Activated CD4-positive, alpha-beta T cell treated with anti-CD3 and anti-CD28 coated beads, Interleukin-2, amount 10 ng/mL, durations not matched to agents 24 days and 14 days (primary cell): ENCODE measurements around the gene TSEN34. TPM values are rescaled to one million over a fixed set of nuclear protein-coding genes. Genes with fewer than 3 reads are reported as not detected.
"Not testable (repeated sequence)": the region's sequence is repeated elsewhere in the genome, so short reads cannot be mapped to it uniquely, and the experiment has no call there.

Experiments
- DNase-seq: peaks from one replicate; pipeline ENCODE4 v3.0.0; 2022
- H3K27ac Mint-ChIP-seq: one replicate; pipeline ENCODE4 v1.8.0; 2022; ENCODE audit warnings: mild to moderate bottlenecking, mixed read lengths
- H3K27me3 Mint-ChIP-seq: one replicate; pipeline ENCODE4 v1.8.0; 2022; ENCODE audit warnings: mixed read lengths
- H3K36me3 Mint-ChIP-seq: one replicate; pipeline ENCODE4 v1.8.0; 2022; ENCODE audit warnings: low read depth, mild to moderate bottlenecking, mixed read lengths
- H3K4me1 Mint-ChIP-seq: one replicate; pipeline ENCODE4 v1.8.0; 2021; ENCODE audit warnings: mixed read lengths
- H3K4me3 Mint-ChIP-seq: one replicate; pipeline ENCODE4 v1.8.0; 2022; ENCODE audit warnings: mild to moderate bottlenecking, moderate library complexity, mixed read lengths
- H3K9me3 Mint-ChIP-seq: one replicate; pipeline ENCODE4 v1.8.0; 2021; ENCODE audit warnings: mixed read lengths
- intact Hi-C: fragments of 100-400 bp; cut with micrococcal nuclease; formaldehyde crosslinking; loops from one replicate; pipeline ENCODE4 v1.15.1; 2023
- total RNA-seq: library from RNA; stranded (reverse); gene quantifications from 2 replicates; pipeline ENCODE4 v1.2.3, GENCODE V29; 2022

TSEN34 gene
- total RNA-seq, 1 donor from 2014 or later = 17.9 TPM

DNA sequence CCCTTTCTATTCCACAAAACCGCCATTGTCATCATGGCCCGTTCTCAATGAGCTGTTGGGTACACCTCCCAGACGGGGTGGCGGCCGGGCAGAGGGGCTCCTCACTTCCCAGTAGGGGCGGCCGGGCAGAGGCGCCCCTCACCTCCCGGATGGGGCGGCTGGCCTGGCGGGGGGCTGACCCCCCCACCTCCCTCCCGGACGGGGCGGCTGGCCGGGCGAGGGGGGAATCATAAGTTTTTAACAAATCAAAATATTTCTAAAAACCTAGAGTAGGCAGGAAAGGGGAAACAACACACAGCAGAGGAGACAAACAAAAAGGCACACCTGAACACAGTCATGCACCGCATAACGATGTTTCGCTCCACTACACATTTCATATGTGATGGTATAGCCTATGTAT is 23.6 kb downstream of the TSEN34 start:
- H3K9me3 Mint-ChIP-seq, DNase-seq, H3K27me3 Mint-ChIP-seq, intact Hi-C loops, H3K27ac Mint-ChIP-seq, H3K4me3 Mint-ChIP-seq: not testable (repeated sequence)
- Mint-ChIP-seq H3K36me3 (peaks cover 32% of the 10 kb centered on the region), H3K4me1 (peaks cover 19% of the 10 kb centered on the region)

DNA sequence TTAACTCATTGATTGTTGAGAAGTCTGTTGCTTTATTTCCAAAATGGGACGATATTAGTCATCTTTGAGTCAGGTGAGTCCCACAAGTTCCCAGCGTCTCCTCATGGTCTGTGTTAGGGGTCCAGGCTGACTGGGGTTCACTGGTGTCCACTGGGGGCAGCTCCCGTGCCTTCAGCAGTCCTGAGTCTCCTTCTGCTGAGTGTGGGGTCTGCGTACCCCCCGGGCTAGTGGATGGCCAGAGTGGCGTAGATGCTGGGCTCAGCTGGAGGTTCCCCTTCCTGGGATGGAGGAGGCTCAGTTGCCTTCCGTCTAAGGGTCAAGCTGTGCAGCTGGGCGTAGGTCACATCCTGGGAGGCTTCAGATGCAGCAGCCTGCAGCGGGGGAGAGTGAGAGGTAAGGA is 25.8 kb downstream of the TSEN34 start:
- Mint-ChIP-seq H3K27ac (no peak overlapping the region), H3K4me1 (peaks cover 5% of the 10 kb centered on the region)
- no peak for DNase-seq

DNA sequence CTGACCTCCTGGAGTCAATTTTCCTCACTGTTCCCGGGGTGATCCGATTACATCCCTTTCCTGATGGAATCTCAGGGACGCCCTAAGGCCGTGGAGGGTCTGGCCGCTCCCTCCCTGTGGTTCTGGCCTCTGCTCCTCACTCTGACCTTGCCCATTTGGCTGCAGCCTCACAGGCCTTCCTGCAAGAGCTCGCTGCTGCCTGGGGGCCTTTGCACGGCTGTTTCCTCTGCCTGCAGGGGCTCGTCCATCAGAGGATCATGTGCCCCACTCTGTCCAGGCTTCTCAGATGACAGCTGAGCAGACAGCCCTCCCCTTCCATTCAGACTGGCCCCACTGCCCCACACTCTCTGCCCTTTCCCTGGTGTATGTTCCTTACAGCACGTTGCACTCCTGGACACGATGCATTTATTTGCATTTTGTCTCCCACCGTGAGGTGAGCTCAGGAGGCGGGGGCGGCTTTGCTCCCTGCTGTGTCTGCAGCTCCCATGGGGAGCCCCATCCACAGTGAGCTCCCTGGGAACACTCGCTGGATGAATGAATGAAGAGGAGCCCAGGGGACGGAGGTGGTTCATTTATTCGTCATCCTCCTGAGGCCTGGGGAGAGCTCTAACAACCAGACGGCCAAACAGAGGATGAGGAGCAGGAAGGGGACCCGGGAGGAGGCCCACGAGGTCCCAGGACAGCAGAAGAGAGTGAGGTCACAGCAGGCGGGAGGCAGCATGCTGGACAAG is 26.6 kb downstream of the TSEN34 start:
- H3K9me3 Mint-ChIP-seq, H3K4me3 Mint-ChIP-seq, H3K27me3 Mint-ChIP-seq, intact Hi-C loops, DNase-seq, H3K27ac Mint-ChIP-seq, H3K4me1 Mint-ChIP-seq: not testable (repeated sequence)
- peaks cover 13% of the 10 kb centered on the region for H3K36me3 Mint-ChIP-seq

More for the DNA sequence above, 25.8 kb downstream of the TSEN34 start:
- Mint-ChIP-seq H3K36me3 (peaks cover 16% of the 10 kb centered on the region), H3K4me3 (no peak overlapping the region), H3K27me3 (no peaks in the 10 kb centered on the region), H3K9me3 (no peaks in the 10 kb centered on the region)
- intact Hi-C loops = no loop called here

GRCh38 chr19:54218259-54218658 is 27.2 kb downstream of the TSEN34 start:
- H3K36me3 Mint-ChIP-seq = peaks cover 9% of the 10 kb centered on the region
- peaks cover 8% of the 10 kb centered on the region for H3K4me1 Mint-ChIP-seq
- H3K27ac Mint-ChIP-seq = no peak overlapping the region
- peak; percentile 51 for DNase-seq
- H3K9me3 Mint-ChIP-seq = no peaks in the 10 kb centered on the region
- intact Hi-C loops = no loop called here
- peaks cover 4% of the 10 kb centered on the region for H3K27me3 Mint-ChIP-seq
- no peak overlapping the region for H3K4me3 Mint-ChIP-seq

- intact Hi-C loops = no loop called here
- no peaks in the 10 kb centered on the region for H3K9me3 Mint-ChIP-seq
- no peak overlapping the region for H3K4me3 Mint-ChIP-seq
- DNase-seq = no peak
- peaks cover 9% of the 10 kb centered on the region for H3K4me1 Mint-ChIP-seq
- no peak overlapping the region for H3K27ac Mint-ChIP-seq
- peaks cover 6% of the 10 kb centered on the region for H3K27me3 Mint-ChIP-seq
- H3K36me3 Mint-ChIP-seq = peaks cover 7% of the 10 kb centered on the region
These were observed 28.0 kb downstream of the TSEN34 start for GRCh38 chr19:54218960-54219661.

- DNase-seq, H3K4me3 Mint-ChIP-seq, H3K36me3 Mint-ChIP-seq, H3K27ac Mint-ChIP-seq, H3K4me1 Mint-ChIP-seq, H3K9me3 Mint-ChIP-seq, H3K27me3 Mint-ChIP-seq, intact Hi-C loops: not testable (repeated sequence)
These were observed 28.6 kb downstream of the TSEN34 start for GRCh38 chr19:54219702-54220101.

DNA sequence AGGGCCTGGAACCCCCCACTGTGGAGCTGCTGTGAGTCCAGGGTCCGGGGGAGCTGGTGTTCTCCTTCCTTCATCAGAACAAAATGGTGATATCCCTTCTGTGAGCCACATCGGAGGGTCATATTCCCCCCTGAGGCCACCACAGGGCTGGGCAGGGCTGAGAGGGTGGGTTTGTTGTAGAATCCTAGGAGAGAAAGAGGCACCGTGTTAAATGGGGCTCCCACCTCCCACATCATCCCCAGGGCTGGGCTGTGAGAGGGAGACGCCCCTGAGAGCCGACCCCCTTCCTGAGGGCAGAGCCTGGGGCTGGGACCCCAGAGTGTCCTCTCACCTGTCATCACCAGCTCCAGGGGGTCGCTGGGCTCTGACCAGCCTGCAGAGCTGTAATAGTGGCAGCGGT is 30.8 kb downstream of the TSEN34 start:
- H3K36me3 Mint-ChIP-seq, H3K4me3 Mint-ChIP-seq, H3K27ac Mint-ChIP-seq, H3K27me3 Mint-ChIP-seq, intact Hi-C loops, H3K9me3 Mint-ChIP-seq, H3K4me1 Mint-ChIP-seq: not testable (repeated sequence)
- peak; percentile 58 for DNase-seq

DNA sequence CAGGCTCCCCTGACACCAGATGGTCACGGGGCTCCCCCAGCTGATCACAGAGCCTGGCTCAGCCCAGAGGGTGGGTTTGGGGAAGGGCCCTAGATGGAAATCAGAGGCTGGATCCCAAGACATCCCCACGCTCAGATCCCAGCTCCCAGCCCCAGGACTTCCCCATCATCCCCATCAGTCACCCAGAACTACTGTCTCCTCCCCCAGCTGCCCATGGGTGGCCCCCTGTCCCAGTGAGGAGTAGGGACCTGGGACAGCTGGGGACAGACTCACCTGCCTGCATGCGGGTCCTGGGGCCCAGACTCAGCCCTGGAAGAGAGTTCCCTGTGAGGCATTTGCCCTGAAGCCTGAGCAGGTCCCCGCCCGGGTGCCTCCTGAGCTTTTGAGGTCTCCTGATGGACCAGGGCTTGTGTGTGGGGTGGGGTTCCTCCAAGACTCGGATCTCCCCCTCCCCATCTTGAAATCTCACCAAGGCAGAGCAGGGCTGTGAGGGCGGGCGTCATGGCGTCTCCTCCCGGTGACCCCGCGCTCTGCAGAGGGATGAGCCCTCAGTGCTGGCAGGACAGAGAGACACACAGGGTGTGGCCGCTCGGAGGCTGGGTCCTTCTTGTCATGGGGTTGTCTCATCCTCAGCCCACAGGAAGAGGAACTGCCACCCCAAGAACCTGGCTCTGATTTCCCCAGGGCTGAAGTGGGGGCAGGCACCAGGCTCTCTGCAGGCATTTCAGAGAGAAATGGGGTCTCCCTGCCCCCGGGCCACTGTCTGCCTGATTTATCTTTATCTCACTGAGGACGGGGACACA is 31.6 kb downstream of the TSEN34 start, which contains the start of gene LILRB3:
Gene LILRB3 (minus strand): TSS at position 534 of the 803 bp plus-strand sequence. CDS start 31 bp downstream, at position 503.
- intact Hi-C loops, H3K27me3 Mint-ChIP-seq, H3K9me3 Mint-ChIP-seq, H3K4me1 Mint-ChIP-seq, H3K27ac Mint-ChIP-seq, H3K36me3 Mint-ChIP-seq: not testable (repeated sequence)
- peak; percentile 63 for DNase-seq
- peak within 1 kb of the TSS; percentile 29 for H3K4me3 Mint-ChIP-seq

GRCh38 chr19:54223277-54223936 is 32.3 kb downstream of the TSEN34 start:
- intact Hi-C loops, H3K36me3 Mint-ChIP-seq, H3K4me1 Mint-ChIP-seq, H3K27me3 Mint-ChIP-seq, H3K9me3 Mint-ChIP-seq, H3K27ac Mint-ChIP-seq, H3K4me3 Mint-ChIP-seq: not testable (repeated sequence)
- DNase-seq = peak; percentile 60

- H3K27me3 Mint-ChIP-seq, H3K27ac Mint-ChIP-seq, intact Hi-C loops, H3K4me3 Mint-ChIP-seq, H3K9me3 Mint-ChIP-seq, H3K4me1 Mint-ChIP-seq, H3K36me3 Mint-ChIP-seq: not testable (repeated sequence)
- peak; percentile 53 for DNase-seq
These were observed 32.8 kb downstream of the TSEN34 start for GRCh38 chr19:54223937-54224281.

GRCh38 chr19:54224619-54225018 is 33.5 kb downstream of the TSEN34 start:
- H3K9me3 Mint-ChIP-seq, DNase-seq, intact Hi-C loops, H3K36me3 Mint-ChIP-seq, H3K4me3 Mint-ChIP-seq, H3K27ac Mint-ChIP-seq, H3K4me1 Mint-ChIP-seq: not testable (repeated sequence)
- peaks cover 14% of the 10 kb centered on the region for H3K27me3 Mint-ChIP-seq

DNA sequence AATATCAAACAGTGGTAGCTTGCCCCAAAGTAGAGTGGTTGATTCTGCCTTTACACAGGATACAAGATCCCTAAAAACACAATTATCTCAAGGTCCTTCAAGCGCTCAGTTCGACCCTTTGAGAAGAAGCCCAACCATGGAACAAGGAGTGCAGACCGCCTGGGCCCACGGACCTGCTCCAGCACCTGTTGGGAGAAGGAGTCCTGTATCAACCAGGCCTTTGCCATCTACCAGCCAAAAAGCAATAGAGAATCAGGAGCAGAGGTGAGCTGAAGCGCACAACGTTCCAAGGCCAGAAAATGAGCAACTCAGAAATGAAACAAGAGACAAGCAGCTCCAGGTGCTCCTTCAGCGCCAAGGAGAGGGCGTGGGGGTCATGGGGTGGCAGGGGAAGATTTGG is 38.0 kb downstream of the TSEN34 start:
- Mint-ChIP-seq H3K4me1 (peaks cover 9% of the 10 kb centered on the region), H3K9me3 (no peaks in the 10 kb centered on the region), H3K4me3 (no peak overlapping the region), H3K36me3 (no peaks in the 10 kb centered on the region), H3K27ac (no peak overlapping the region), H3K27me3 (peaks cover 36% of the 10 kb centered on the region)
- intact Hi-C loops = no loop called here
- peak; percentile 56 for DNase-seq

DNA sequence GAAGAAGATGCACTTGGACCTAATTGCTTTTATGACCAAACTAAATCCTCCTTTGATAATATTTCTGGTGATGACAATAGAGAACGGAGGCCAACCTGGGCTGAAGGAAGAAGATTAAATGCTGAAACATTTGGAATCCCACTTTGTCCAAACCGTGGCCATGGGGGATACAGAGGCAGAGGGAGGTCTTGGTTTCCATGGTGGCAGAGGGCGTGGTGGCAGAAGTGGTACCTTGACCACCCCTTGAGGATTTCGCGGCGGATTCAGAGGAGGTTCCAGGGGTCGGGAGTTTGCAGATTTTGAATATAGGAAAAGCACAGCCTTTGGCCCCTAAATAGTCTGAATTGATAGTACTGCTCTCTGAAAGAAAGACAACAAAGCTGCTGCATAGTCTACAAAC is 38.9 kb downstream of the TSEN34 start:
- no peaks in the 10 kb centered on the region for H3K36me3 Mint-ChIP-seq

More for the DNA sequence above, 38.9 kb downstream of the TSEN34 start:
- Mint-ChIP-seq H3K4me3 (no peak overlapping the region), H3K9me3 (no peaks in the 10 kb centered on the region), H3K27me3 (peaks cover 45% of the 10 kb centered on the region), H3K4me1 (peaks cover 10% of the 10 kb centered on the region), H3K27ac (no peak overlapping the region)
- intact Hi-C loops = no loop called here
- DNase-seq = no peak
